OCI-LY3 (cell line): ENCODE results near the gene GATA1.
A peak's percentile ranks its signal among the peaks of the same experiment; 100 is the strongest.

Experiments used
- H2AFZ ChIP-seq: fragments of 200-600, 300-600 bp; shearing (Covaris generic); 2 replicates; pipeline ENCODE4 v1.6.0; 2014; ENCODE audit warnings: antibody characterized with exemption, low read depth, low read length
- H3K27ac ChIP-seq: fragments of 200-600, 300-600 bp; sonication (generic); 2 replicates; pipeline ENCODE4 v1.5.1; 2014; ENCODE audit warnings: mild to moderate bottlenecking, low read length, moderate library complexity, mixed read lengths
- H3K27me3 ChIP-seq: fragments of 200-600, 300-600 bp; sonication (generic); 2 replicates; pipeline ENCODE4 v1.6.1; 2014; ENCODE audit warnings: low read depth, low read length, mixed read lengths
- H3K36me3 ChIP-seq: fragments of 200-600, 300-600 bp; sonication (generic); replicated peaks from 2 replicates; pipeline ENCODE3; 2014; ENCODE audit warnings: low read depth, low read length, mixed read lengths
- H3K4me1 ChIP-seq: fragments of 300-600, 200-600 bp; sonication (generic); 2 replicates; pipeline ENCODE4 v1.6.1; 2014; ENCODE audit warnings: low read length, mixed read lengths
- H3K4me2 ChIP-seq: fragments of 200-600, 300-600 bp; sonication (generic); 2 replicates; pipeline ENCODE4 v1.6.1; 2014; ENCODE audit warnings: low read length, mixed read lengths
- H3K4me3 ChIP-seq: fragments of 300-600, 200-600 bp; sonication (generic); 2 replicates; pipeline ENCODE4 v1.5.1; 2014; ENCODE audit warnings: antibody characterized with exemption, mild to moderate bottlenecking, low read length, moderate library complexity
- H3K79me2 ChIP-seq: fragments of 300-600, 200-600 bp; shearing (Covaris generic); 2 replicates; pipeline ENCODE4 v1.6.1; 2014; ENCODE audit warnings: mild to moderate bottlenecking, low read length, mixed read lengths
- H3K9ac ChIP-seq: fragments of 300-600, 200-600 bp; shearing (Covaris generic); 2 replicates; pipeline ENCODE4 v1.6.0; 2014; ENCODE audit warnings: mild to moderate bottlenecking, low read length, moderate library complexity
- H3K9me3 ChIP-seq: fragments of 200-600, 300-600 bp; shearing (Covaris generic); 2 replicates; pipeline ENCODE4 v1.6.1; 2014; ENCODE audit warnings: low read length, mixed read lengths; ENCODE audit not compliant: insufficient read depth
- H4K20me1 ChIP-seq: fragments of 200-600, 300-600 bp; sonication (generic); 2 replicates; pipeline ENCODE4 v1.6.1; 2016; ENCODE audit warnings: low read length, mixed read lengths; ENCODE audit not compliant: insufficient read depth
- EZH2phosphoT487 ChIP-seq: fragments of 200-600 bp; shearing (Covaris generic); IDR thresholded peaks from 2 replicates; pipeline ENCODE4 v1.6.1; 2018; ENCODE audit warnings: antibody characterized with exemption, mixed run types, low read depth
- TF ChIP-seq, protein P1 (sequence below): fragments of 200-600, 300-600 bp; sonication (generic); IDR thresholded peaks from 2 replicates; pipeline ENCODE4 v1.5.1; 2014; ENCODE audit warnings: antibody characterized with exemption, low read length, low read depth

GATA1 gene

DNA sequence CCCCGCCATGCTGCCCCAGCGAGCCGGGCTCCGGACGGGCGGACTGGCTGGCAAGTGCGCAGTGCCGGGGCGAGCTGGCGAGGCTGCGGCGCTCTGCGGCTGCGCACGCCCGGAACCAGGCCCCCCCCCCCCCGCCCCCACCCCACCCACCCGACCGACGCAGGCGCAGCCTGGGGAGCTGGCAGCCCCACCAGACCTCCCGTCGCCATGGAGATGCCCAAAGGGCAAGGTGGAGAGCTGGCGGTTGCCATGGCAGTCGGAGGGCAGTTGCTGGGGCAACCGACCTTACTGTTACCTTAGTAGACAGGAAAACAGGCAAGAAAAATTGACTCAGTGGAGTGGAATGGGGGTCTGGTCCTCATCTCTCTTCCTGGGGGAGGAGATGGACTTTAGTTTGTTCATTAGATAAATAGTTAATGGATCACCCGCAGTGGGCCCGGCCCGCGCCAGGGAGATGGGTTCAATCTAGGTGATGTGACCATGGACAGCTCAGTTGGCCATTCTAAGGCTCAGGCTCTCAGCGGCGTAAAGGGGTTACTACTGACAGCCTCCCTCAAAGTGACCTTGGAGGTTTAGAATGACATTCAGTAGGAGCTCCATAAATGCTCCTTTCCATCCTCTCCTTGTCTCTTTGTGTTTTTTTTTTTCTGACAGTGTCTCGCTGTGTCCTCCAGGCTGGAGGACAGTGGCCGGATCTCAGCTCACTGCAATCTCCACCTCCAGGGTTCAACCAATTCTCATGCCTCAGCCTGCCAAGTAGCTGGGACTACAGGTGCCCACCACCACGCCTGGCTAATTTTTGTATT, 49.3 kb downstream of the GATA1 start, which contains the start of gene PCSK1N:
TSS of gene PCSK1N (minus strand) at position 87 of the 806 bp plus-strand sequence. CDS start at position 9, 78 bp downstream.
- H3K36me3 ChIP-seq: no peaks in the 10 kb centered on the region
- no peak within 1 kb of the TSS for H3K27ac ChIP-seq
- H3K4me3 ChIP-seq: peak within 1 kb of the TSS; percentile 89
- no peaks in the 10 kb centered on the region for H4K20me1 ChIP-seq
- peaks cover 8% of the 10 kb centered on the region for H3K4me1 ChIP-seq
- H3K79me2 ChIP-seq: no peaks in the 10 kb centered on the region
- H2AFZ ChIP-seq: peak within 1 kb of the TSS; percentile 77
- peak within 1 kb of the TSS; percentile 98 for H3K4me2 ChIP-seq
- TF ChIP-seq, protein P1, sequence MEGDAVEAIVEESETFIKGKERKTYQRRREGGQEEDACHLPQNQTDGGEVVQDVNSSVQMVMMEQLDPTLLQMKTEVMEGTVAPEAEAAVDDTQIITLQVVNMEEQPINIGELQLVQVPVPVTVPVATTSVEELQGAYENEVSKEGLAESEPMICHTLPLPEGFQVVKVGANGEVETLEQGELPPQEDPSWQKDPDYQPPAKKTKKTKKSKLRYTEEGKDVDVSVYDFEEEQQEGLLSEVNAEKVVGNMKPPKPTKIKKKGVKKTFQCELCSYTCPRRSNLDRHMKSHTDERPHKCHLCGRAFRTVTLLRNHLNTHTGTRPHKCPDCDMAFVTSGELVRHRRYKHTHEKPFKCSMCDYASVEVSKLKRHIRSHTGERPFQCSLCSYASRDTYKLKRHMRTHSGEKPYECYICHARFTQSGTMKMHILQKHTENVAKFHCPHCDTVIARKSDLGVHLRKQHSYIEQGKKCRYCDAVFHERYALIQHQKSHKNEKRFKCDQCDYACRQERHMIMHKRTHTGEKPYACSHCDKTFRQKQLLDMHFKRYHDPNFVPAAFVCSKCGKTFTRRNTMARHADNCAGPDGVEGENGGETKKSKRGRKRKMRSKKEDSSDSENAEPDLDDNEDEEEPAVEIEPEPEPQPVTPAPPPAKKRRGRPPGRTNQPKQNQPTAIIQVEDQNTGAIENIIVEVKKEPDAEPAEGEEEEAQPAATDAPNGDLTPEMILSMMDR: no peak
- TF ChIP-seq EZH2phosphoT487: no peak
- H3K27me3 ChIP-seq: no peaks in the 10 kb centered on the region
- no peaks in the 10 kb centered on the region for H3K9me3 ChIP-seq
- peak within 1 kb of the TSS; percentile 62 for H3K9ac ChIP-seq

DNA sequence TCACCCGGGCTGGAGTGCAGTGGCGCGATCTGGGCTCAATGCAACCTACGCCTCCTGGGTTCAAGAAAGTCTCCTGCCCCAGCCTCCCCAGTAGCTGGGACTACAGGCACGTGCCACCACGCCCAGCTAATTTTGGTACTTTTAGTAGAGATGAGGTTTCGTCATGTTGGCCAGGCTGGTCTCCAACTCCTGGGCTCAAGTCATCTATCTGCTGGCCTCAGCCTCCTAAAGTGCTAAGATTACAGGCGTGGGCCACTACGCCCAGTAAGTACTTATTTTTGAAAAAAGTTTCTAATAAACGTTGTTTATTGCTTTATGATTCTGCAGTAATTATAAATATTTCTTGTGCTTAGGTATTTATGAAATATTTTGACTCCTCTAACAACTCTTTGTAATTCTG, 53.3 kb downstream of the GATA1 start:
- Histone ChIP-seq H3K9me3 (no peaks in the 10 kb centered on the region), H3K4me3 (no peak overlapping the region), H3K27me3 (no peaks in the 10 kb centered on the region), H3K79me2 (no peaks in the 10 kb centered on the region), H3K4me1 (no peaks in the 10 kb centered on the region), H3K36me3 (no peaks in the 10 kb centered on the region), H3K27ac (no peak overlapping the region), H3K9ac (no peak overlapping the region), H4K20me1 (no peaks in the 10 kb centered on the region), H2AFZ (no peak overlapping the region), H3K4me2 (no peak overlapping the region)
- no peak for TF ChIP-seq EZH2phosphoT487
- TF ChIP-seq, protein P1: no peak
